Glomerular visceral epithelial cell (primary cell): ENCODE results near the gene EXOC4.
A peak's percentile ranks its signal among the peaks of the same experiment; 100 is the strongest.

Source experiments
- DNase-seq: peaks from one replicate; pipeline ENCODE4 v3.0.0-alpha.2; 2016; ENCODE audit errors: extremely low spot score

The EXOC4 gene

GRCh38 chr7:133540096-133540860 is 287.4 kb downstream of the EXOC4 start:
- DNase-seq = peak; percentile 9

- no peak for DNase-seq
These were observed 289.4 kb downstream of the EXOC4 start for GRCh38 chr7:133542209-133542780.

- DNase-seq = no peak
These were observed 290.8 kb downstream of the EXOC4 start for GRCh38 chr7:133543657-133544056.

GRCh38 chr7:133545618-133546017 is 292.7 kb downstream of the EXOC4 start:
- DNase-seq = peak; percentile 30

GRCh38 chr7:133547981-133548380 is 295.1 kb downstream of the EXOC4 start:
- DNase-seq = no peak

- no peak for DNase-seq
These were observed 296.8 kb downstream of the EXOC4 start for GRCh38 chr7:133549633-133550032.

- no peak for DNase-seq
These were observed 297.3 kb downstream of the EXOC4 start for GRCh38 chr7:133550145-133550544.

GRCh38 chr7:133550811-133551210 is 297.9 kb downstream of the EXOC4 start:
- DNase-seq = no peak

GRCh38 chr7:133551466-133551865 is 298.6 kb downstream of the EXOC4 start:
- no peak for DNase-seq

GRCh38 chr7:133552079-133552478 is 299.2 kb downstream of the EXOC4 start:
- DNase-seq = no peak

GRCh38 chr7:133554330-133554729 is 301.5 kb downstream of the EXOC4 start:
- DNase-seq = no peak

- no peak for DNase-seq
These were observed 303.2 kb downstream of the EXOC4 start for GRCh38 chr7:133556048-133556447.

GRCh38 chr7:133556553-133556952 is 303.7 kb downstream of the EXOC4 start:
- DNase-seq = no peak

- no peak for DNase-seq
These were observed 308.0 kb downstream of the EXOC4 start for GRCh38 chr7:133560900-133561299.

GRCh38 chr7:133561396-133561795 is 308.5 kb downstream of the EXOC4 start:
- DNase-seq = no peak

GRCh38 chr7:133562621-133563020 is 309.7 kb downstream of the EXOC4 start:
- no peak for DNase-seq

- DNase-seq = no peak
These were observed 310.4 kb downstream of the EXOC4 start for GRCh38 chr7:133563251-133563650.

- no peak for DNase-seq
These were observed 311.6 kb downstream of the EXOC4 start for GRCh38 chr7:133564484-133564883.

- DNase-seq = no peak
These were observed 315.7 kb downstream of the EXOC4 start for GRCh38 chr7:133568544-133568943.

GRCh38 chr7:133570321-133570720 is 317.4 kb downstream of the EXOC4 start:
- DNase-seq = no peak

- DNase-seq = no peak
These were observed 318.2 kb downstream of the EXOC4 start for GRCh38 chr7:133571076-133571475.

- DNase-seq = no peak
These were observed 319.2 kb downstream of the EXOC4 start for GRCh38 chr7:133572087-133572486.

- DNase-seq = no peak
These were observed 320.0 kb downstream of the EXOC4 start for GRCh38 chr7:133572843-133573242.
